K562 (cell line): ENCODE data around the gene CLEC2D. TPM values are rescaled to one million over a fixed set of nuclear protein-coding genes. Genes with fewer than 3 reads are reported as not detected.

Source experiments
- CBX8 ChIP-seq: fragments of 200-600 bp; sonication (generic); IDR thresholded peaks from 2 replicates; pipeline ENCODE4 v1.6.1; 2012; ENCODE audit warnings: borderline replicate concordance, mixed run types, low read depth, mild to moderate bottlenecking, moderate library complexity, mixed read lengths, low read length, control low read depth, inconsistent platforms; ENCODE audit not compliant: poor library complexity, severe bottlenecking; ENCODE audit errors: extremely low read depth
- GTF2A2 ChIP-seq: IDR thresholded peaks from 2 replicates; pipeline ENCODE4 v1.6.1; 2016; ENCODE audit warnings: mild to moderate bottlenecking, missing genetic modification characterization, missing compliant biosample characterization
- KLF13 ChIP-seq: fragments of 450-650 bp; IDR thresholded peaks from 2 replicates; pipeline ENCODE4 v1.6.1; 2016; ENCODE audit warnings: missing genetic modification characterization, low read depth, mild to moderate bottlenecking, missing compliant biosample characterization, moderate library complexity, borderline replicate concordance
- MAFF ChIP-seq: IDR thresholded peaks from 2 replicates; pipeline ENCODE4 v1.6.1; 2012; ENCODE audit warnings: low read length, improper control_type of control experiment
- MTF1 ChIP-seq: fragments of 250-450 bp; sonication (Bioruptor Pico); IDR thresholded peaks from 2 replicates; pipeline ENCODE4 v1.9.0; 2021; ENCODE audit warnings: moderate library complexity, mild to moderate bottlenecking, inconsistent platforms, borderline replicate concordance
- NELFE ChIP-seq: IDR thresholded peaks from 2 replicates; pipeline ENCODE4 v1.6.1; 2011; ENCODE audit warnings: mild to moderate bottlenecking; ENCODE audit not compliant: insufficient read depth, insufficient read length
- NR2F6 ChIP-seq: fragments of 450-650 bp; formaldehyde crosslinking; IDR thresholded peaks from 2 replicates; pipeline ENCODE4 v1.4.0; 2020; ENCODE audit warnings: mild to moderate bottlenecking
- NUFIP1 ChIP-seq: fragments of 450-650 bp; IDR thresholded peaks from 2 replicates; pipeline ENCODE4 v1.6.1; 2018; ENCODE audit not compliant: partially characterized antibody
- PYGO2 ChIP-seq: fragments of 450-650 bp; IDR thresholded peaks from 2 replicates; pipeline ENCODE4 v1.6.1; 2016; ENCODE audit warnings: mild to moderate bottlenecking, missing genetic modification characterization, moderate library complexity, missing compliant biosample characterization
- THAP7 ChIP-seq: fragments of 250-450 bp; sonication (Bioruptor Pico); IDR thresholded peaks from 2 replicates; pipeline ENCODE4 v1.5.0; 2021
- UBTF ChIP-seq, 2 experiments: IDR thresholded peaks; 2 replicates each; pipeline ENCODE4 v1.6.1; 2012; ENCODE audit warnings: improper control_type of control experiment in 2 of 2, low read depth in 2 of 2, low read length in 2 of 2, borderline replicate concordance in 1 of 2
- USF1 ChIP-seq: sonication (generic); formaldehyde crosslinking; IDR thresholded peaks from 2 replicates; pipeline ENCODE4 v1.9.0; 2022; ENCODE audit warnings: mild to moderate bottlenecking, missing genetic modification reagents
- ZBTB43 ChIP-seq: sonication (generic); formaldehyde crosslinking; IDR thresholded peaks from 2 replicates; pipeline ENCODE4 v1.8.0; 2023; ENCODE audit warnings: mild to moderate bottlenecking, missing genetic modification reagents
- ZC3H4 ChIP-seq: sonication (generic); formaldehyde crosslinking; IDR thresholded peaks from 2 replicates; pipeline ENCODE4 v1.9.0; 2021; ENCODE audit warnings: missing genetic modification reagents, borderline replicate concordance
- ZNF133 ChIP-seq: fragments of 250-450 bp; sonication (Bioruptor Pico); IDR thresholded peaks from 2 replicates; pipeline ENCODE4 v1.4.0; 2020; ENCODE audit warnings: mild to moderate bottlenecking
- ZNF41 ChIP-seq: fragments of 250-450 bp; sonication (Bioruptor Pico); conservative IDR thresholded peaks from 2 replicates; pipeline ENCODE4 v1.4.0; 2020; ENCODE audit warnings: mild to moderate bottlenecking
- ZNF445 ChIP-seq: fragments of 250-450 bp; sonication (Bioruptor Pico); IDR thresholded peaks from 2 replicates; pipeline ENCODE4 v1.4.0; 2020; ENCODE audit warnings: low read depth, mild to moderate bottlenecking, moderate library complexity
- ZNF512 ChIP-seq: IDR thresholded peaks from 2 replicates; pipeline ENCODE4 v1.6.1; 2016; ENCODE audit warnings: missing genetic modification characterization, missing compliant biosample characterization
- ZNF57 ChIP-seq: fragments of 450-650 bp; formaldehyde crosslinking; IDR thresholded peaks from 2 replicates; pipeline ENCODE4 v1.4.0; 2020; ENCODE audit warnings: mild to moderate bottlenecking, moderate library complexity
- polyA plus RNA-seq, 8 experiments: library from polyadenylated mRNA; depleted of rRNA in 4 of 8; stranded (reverse) in 5 of 8; unstranded in 3 of 8; fragments of >200 nt; fragmentation: Nextera tagmentation in 2 of 8; fragmentation: Illumina TruSeq in 1 of 8; extraction: Ambion mirVana in 2 of 8; extraction: Trizol in 1 of 8; gene quantifications; 2 replicates each; pipeline versions ENCODE4 v1.2.1 to v1.2.3, GENCODE V29; 2011 to 2014; ENCODE audit warnings: inconsistent platforms in 1 of 8, missing spikeins in 1 of 8
- total RNA-seq, 7 experiments: library from RNA; depleted of rRNA in 6 of 7; stranded (reverse); fragments of >200 nt in 6 of 7; fragmentation: Illumina TruSeq in 2 of 7; extraction: Trizol in 2 of 7; gene quantifications; 2 replicates each; pipeline versions ENCODE4 v1.2.1 to v1.2.3, GENCODE V29; 2011 to 2021; ENCODE audit warnings: low replicate concordance in 1 of 7

CLEC2D gene
- total and polyA plus RNA-seq, 9 of the 15 experiments (the other 6 are each of a cell fraction or from before 2014, with no cell fraction given): 1.4 to 5.0 (median 2.2) TPM

- 0 out of 4 replicates have a peak, but pooled peaks of 1 of the 2 experiments have one; percentile 25 for TF ChIP-seq UBTF (IDR thresholded peaks at IDR 0.05; ENCODE audit: borderline replicate concordance in 1 of 2, low read depth in 2 of 2, low read length in 2 of 2)
- TF ChIP-seq NR2F6: no peak
- no peak for TF ChIP-seq ZNF445 (CRISPR knock-in tag)
- TF ChIP-seq ZC3H4 (CRISPR knock-in tag): no peak
- TF ChIP-seq MAFF: 0 out of 2 replicates have a peak, but pooled peaks have one; percentile 33
- TF ChIP-seq NELFE: no peak
- TF ChIP-seq MTF1 (CRISPR knock-in tag): no peak
- TF ChIP-seq THAP7 (CRISPR knock-in tag): no peak
- TF ChIP-seq NUFIP1: no peak
- TF ChIP-seq ZBTB43: no peak
- TF ChIP-seq GTF2A2: no peak
- TF ChIP-seq ZNF41 (CRISPR knock-in tag): no peak
- no peak for TF ChIP-seq ZNF133 (CRISPR knock-in tag)
- no peak for TF ChIP-seq PYGO2 (tag)
- no peak for TF ChIP-seq USF1 (CRISPR knock-in tag)
- TF ChIP-seq KLF13: no peak
- TF ChIP-seq ZNF512 (tag): no peak
- TF ChIP-seq ZNF57 (CRISPR knock-in tag): no peak
- TF ChIP-seq CBX8: no peak
Observed at GRCh38 chr12:9673404-9674225, 4.1 kb downstream of the CLEC2D start (continued).
